ENCODE measurements around the gene SART3.

DNA sequence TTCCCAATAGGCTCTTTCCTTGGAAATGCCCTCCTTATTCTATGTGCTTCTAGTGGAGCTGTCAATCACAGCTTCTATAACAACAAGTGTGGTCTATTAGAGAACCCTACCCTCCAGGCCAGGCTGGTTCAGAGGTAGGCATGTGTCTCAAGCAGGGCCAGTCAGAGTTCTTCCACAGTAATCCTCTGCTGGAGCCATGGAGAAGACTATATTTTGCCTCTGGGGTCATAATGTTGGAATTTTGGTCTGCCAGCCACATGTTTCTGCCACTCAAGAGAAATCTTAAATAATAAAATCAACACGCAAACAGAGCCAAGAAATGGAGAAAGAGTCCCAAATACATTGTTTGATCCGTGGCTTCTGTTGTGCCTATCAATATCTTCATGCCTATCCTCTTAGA is 69.7 kb downstream of the SART3 start:
- TF ChIP-seq, protein P1, sequence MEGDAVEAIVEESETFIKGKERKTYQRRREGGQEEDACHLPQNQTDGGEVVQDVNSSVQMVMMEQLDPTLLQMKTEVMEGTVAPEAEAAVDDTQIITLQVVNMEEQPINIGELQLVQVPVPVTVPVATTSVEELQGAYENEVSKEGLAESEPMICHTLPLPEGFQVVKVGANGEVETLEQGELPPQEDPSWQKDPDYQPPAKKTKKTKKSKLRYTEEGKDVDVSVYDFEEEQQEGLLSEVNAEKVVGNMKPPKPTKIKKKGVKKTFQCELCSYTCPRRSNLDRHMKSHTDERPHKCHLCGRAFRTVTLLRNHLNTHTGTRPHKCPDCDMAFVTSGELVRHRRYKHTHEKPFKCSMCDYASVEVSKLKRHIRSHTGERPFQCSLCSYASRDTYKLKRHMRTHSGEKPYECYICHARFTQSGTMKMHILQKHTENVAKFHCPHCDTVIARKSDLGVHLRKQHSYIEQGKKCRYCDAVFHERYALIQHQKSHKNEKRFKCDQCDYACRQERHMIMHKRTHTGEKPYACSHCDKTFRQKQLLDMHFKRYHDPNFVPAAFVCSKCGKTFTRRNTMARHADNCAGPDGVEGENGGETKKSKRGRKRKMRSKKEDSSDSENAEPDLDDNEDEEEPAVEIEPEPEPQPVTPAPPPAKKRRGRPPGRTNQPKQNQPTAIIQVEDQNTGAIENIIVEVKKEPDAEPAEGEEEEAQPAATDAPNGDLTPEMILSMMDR (IDR thresholded peaks at IDR 0.05) = no peak
- TF ChIP-seq POLR2A (IDR thresholded peaks at IDR 0.05; ENCODE audit: low read depth) (no peak), EP300 (IDR thresholded peaks at IDR 0.05) (no peak), POLR2AphosphoS5 (IDR thresholded peaks at IDR 0.05) (no peak)
